GM12878 (cell line): ENCODE data around the gene ABCD3. TPM values are rescaled to one million over a fixed set of nuclear protein-coding genes. Genes with fewer than 3 reads are reported as not detected.

Experiments
- ATAC-seq: fragments of 200-7000 bp; cut with Tn5 transposase; 3 replicates; pipeline ENCODE4 v1.9.1; 2020; ENCODE audit warnings: mild to moderate bottlenecking, moderate library complexity
- BruUV-seq: library from RNA; stranded (reverse); fragments of 400-500 nt; replicated peaks from 2 replicates; lab custom pipeline; 2021; lab: Mats Ljungman, UMichigan
- CTCF ChIA-PET: fragments of 300-600 bp; sonication (Branson Sonifier 250); formaldehyde crosslinking; extraction: SDS; loops from one replicate; lab custom pipeline; 2021; ENCODE audit warnings: inconsistent platforms; lab: Yijun Ruan, JAX
- POLR2A ChIA-PET: fragments of 350-600 bp; formaldehyde crosslinking; extraction: SDS; loops from one replicate; lab custom pipeline; 2021; ENCODE audit warnings: inconsistent platforms; lab: Charles Lee
- RAD21 ChIA-PET: fragments of 300-600 bp; sonication (Branson Sonifier 250); formaldehyde crosslinking; loops from one replicate; lab custom pipeline; 2023; ENCODE audit warnings: antibody characterized with exemption; ENCODE audit not compliant: unreplicated experiment; lab: Charles Lee
- SMC1A ChIA-PET: fragments of 300-600 bp; sonication (Branson Sonifier 250); formaldehyde crosslinking; loops from one replicate; lab custom pipeline; 2023; ENCODE audit not compliant: unreplicated experiment, uncharacterized antibody; lab: Charles Lee
- DNase-seq: peaks from one replicate; pipeline ENCODE4 v3.0.0-alpha.2; 2011; ENCODE audit warnings: low read depth, low spot score
- FAIRE-seq: peaks from 3 replicates; lab custom pipeline; 2011; peaks lifted over from hg19 to GRCh38; lab: Jason Lieb, UNC
- H2AFZ ChIP-seq: 2 replicates; pipeline ENCODE4 v1.6.0; 2011; ENCODE audit warnings: low read depth, low read length, control low read depth; ENCODE audit not compliant: control insufficient read depth
- H3K27ac ChIP-seq: 2 replicates; pipeline ENCODE4 v1.5.1; 2011; ENCODE audit warnings: control low read depth; ENCODE audit not compliant: control insufficient read depth, insufficient read depth
- H3K27me3 ChIP-seq, 2 experiments: replicated peaks in 1 of 2; 2 replicates each; pipeline versions ENCODE4 v1.6.0 to v1.6.1; 2011; ENCODE audit warnings: low read length in 1 of 2; ENCODE audit not compliant: control insufficient read depth in 2 of 2, insufficient read depth in 2 of 2
- H3K36me3 ChIP-seq, 2 experiments: 2 replicates each; pipeline ENCODE4 v1.5.1; 2011; ENCODE audit warnings: low read length in 1 of 2; ENCODE audit not compliant: control insufficient read depth in 2 of 2, insufficient read depth in 2 of 2
- H3K4me1 ChIP-seq: 2 replicates; pipeline ENCODE4 v1.6.1; 2011; ENCODE audit warnings: mild to moderate bottlenecking, low read length, moderate library complexity, mixed read lengths; ENCODE audit not compliant: control insufficient read depth, insufficient read depth
- H3K4me2 ChIP-seq: 2 replicates; pipeline ENCODE4 v1.6.0; 2011; ENCODE audit warnings: control low read depth; ENCODE audit not compliant: control insufficient read depth, insufficient read depth
- H3K4me3 ChIP-seq: fragments of 200-600 bp; sonication (generic); 2 replicates; pipeline ENCODE4 v1.5.1; 2016
- H3K79me2 ChIP-seq: 2 replicates; pipeline ENCODE4 v1.6.0; 2011; ENCODE audit warnings: low read length; ENCODE audit not compliant: control insufficient read depth, insufficient read depth
- H3K9ac ChIP-seq: 2 replicates; pipeline ENCODE4 v1.8.0; 2011; ENCODE audit warnings: low read length, control low read depth, mixed read lengths; ENCODE audit not compliant: control insufficient read depth, insufficient read depth
- H3K9me3 ChIP-seq: replicated peaks from 3 replicates; pipeline ENCODE4 v1.5.1; 2011; ENCODE audit warnings: mild to moderate bottlenecking, low read length; ENCODE audit not compliant: control insufficient read depth, insufficient read depth
- H4K20me1 ChIP-seq: 2 replicates; pipeline ENCODE4 v1.6.0; 2011; ENCODE audit not compliant: control insufficient read depth, insufficient read depth
- CBFB ChIP-seq: IDR thresholded peaks from 2 replicates; pipeline ENCODE4 v1.6.1; 2016; ENCODE audit warnings: antibody characterized with exemption, low read depth
- IKZF2 ChIP-seq, 2 experiments: fragments of 450-650 bp; IDR thresholded peaks; 2 replicates each; pipeline ENCODE4 v1.6.1; 2017; ENCODE audit warnings: mild to moderate bottlenecking in 2 of 2, moderate library complexity in 2 of 2
- IRF4 ChIP-seq: IDR thresholded peaks from 2 replicates; pipeline ENCODE4 v1.6.1; 2011; ENCODE audit warnings: low read depth, low read length
- MYC ChIP-seq: IDR thresholded peaks from 2 replicates; pipeline ENCODE4 v1.6.1; 2011; ENCODE audit warnings: mild to moderate bottlenecking, low read length, moderate library complexity, inconsistent platforms; ENCODE audit not compliant: insufficient read depth, insufficient replicate concordance, insufficient read length, severe bottlenecking
- RAD21 ChIP-seq: IDR thresholded peaks from 2 replicates; pipeline ENCODE4 v1.6.1; 2011; ENCODE audit warnings: mild to moderate bottlenecking, low read depth, low read length, moderate library complexity; ENCODE audit not compliant: insufficient read depth
- SRF ChIP-seq, 2 experiments: IDR thresholded peaks; 2 replicates each; pipeline ENCODE4 v1.6.1; 2011; ENCODE audit warnings: low read depth in 2 of 2, low read length in 2 of 2, mild to moderate bottlenecking in 1 of 2, moderate library complexity in 1 of 2
- WRNIP1 ChIP-seq: IDR thresholded peaks from 2 replicates; pipeline ENCODE4 v1.6.1; 2011; ENCODE audit warnings: low read depth, low read length, improper control_type of control experiment, borderline replicate concordance
- ZBTB40 ChIP-seq: fragments of 450-650 bp; IDR thresholded peaks from 2 replicates; pipeline ENCODE4 v1.6.1; 2016; ENCODE audit warnings: mild to moderate bottlenecking, moderate library complexity, borderline replicate concordance
- ZNF274 ChIP-seq: IDR thresholded peaks from one replicate; pipeline ENCODE4 v1.8.0; 2011; ENCODE audit not compliant: insufficient read length, insufficient read depth
- ZNF384 ChIP-seq: IDR thresholded peaks from 2 replicates; pipeline ENCODE4 v1.6.1; 2012; ENCODE audit warnings: low read depth, mild to moderate bottlenecking, low read length, improper control_type of control experiment, borderline replicate concordance
- WGBS: methylation state at CpG from one replicate; pipeline ENCODE4 v1.1.6; 2016; ENCODE audit warnings: low lambda C conversion rate; ENCODE audit not compliant: insufficient replicate concordance, insufficient coverage; ENCODE audit errors: missing lambda C conversion rate; 5-methylcytosine and 5-hydroxymethylcytosine counted together
- in situ Hi-C: fragments of 300-500 bp; cut with MboI; formaldehyde crosslinking; loops from 9 replicates; pipeline ENCODE4 v1.14.3; 2018; ENCODE audit warnings: mixed read lengths
- intact Hi-C: fragments of 100-400 bp; cut with micrococcal nuclease; formaldehyde crosslinking; loops from one replicate; pipeline ENCODE4 v1.14.2; 2022; ENCODE audit not compliant: unreplicated experiment
- polyA plus RNA-seq, 11 experiments: library from polyadenylated mRNA; depleted of rRNA in 4 of 11; unstranded in 6 of 11; stranded (reverse) in 5 of 11; fragments of >200 nt; fragmentation: Nextera tagmentation in 4 of 11; fragmentation: Illumina TruSeq in 1 of 11; extraction: Ambion mirVana in 4 of 11; extraction: Trizol in 1 of 11; gene quantifications; 1 replicate in 1 of 11; 2 replicates in 10 of 11; pipeline versions ENCODE4 v1.2.1 to v1.2.3, GENCODE V29; 2011 to 2016; ENCODE audit warnings: inconsistent platforms in 2 of 11, missing spikeins in 2 of 11, low read depth in 1 of 11
- total RNA-seq, 4 experiments: library from RNA; depleted of rRNA in 3 of 4; stranded (reverse); fragments of >200 nt in 3 of 4; fragmentation: Illumina TruSeq in 1 of 4; extraction: Trizol in 1 of 4; gene quantifications; 2 replicates each; pipeline versions ENCODE4 v1.2.1 to v1.2.3, GENCODE V29; 2013 to 2021
- TF ChIP-seq, protein P1 (sequence below): fragments of 450-650 bp; formaldehyde crosslinking; IDR thresholded peaks from 2 replicates; pipeline ENCODE4 v1.4.0; 2020; ENCODE audit warnings: mild to moderate bottlenecking, moderate library complexity
- TF ChIP-seq, protein P2 (sequence below): fragments of 450-650 bp; IDR thresholded peaks from 2 replicates; pipeline ENCODE4 v1.6.1; 2014; ENCODE audit warnings: mild to moderate bottlenecking
- TF ChIP-seq, protein P3 (sequence below): fragments of 450-650 bp; IDR thresholded peaks from 2 replicates; pipeline ENCODE4 v1.6.1; 2017; ENCODE audit warnings: mild to moderate bottlenecking, low read depth, inconsistent platforms; ENCODE audit not compliant: poor library complexity, severe bottlenecking

ABCD3 gene
- total and polyA plus RNA-seq, 10 of the 15 experiments (the other 5 are each of a cell fraction or from before 2014, with no cell fraction given): 15.1 to 40.2 (median 24.1) TPM

GRCh38 chr1:94560333-94560732 is 142.1 kb downstream of the ABCD3 start:
- ChIA-PET CTCF (interaction anchor here (0.9 kb wide), 2 partner anchors 38 to 79 kb away, joined by 3 to 4 read pairs; no protein-coding TSS in a partner anchor), POLR2A (no interaction called here), SMC1A (interaction anchor here (0.6 to 1.3 kb wide), 4 partner anchors 14 to 246 kb away, joined by 3 to 6 read pairs (median 3); partner anchors contain the start of gene F3), RAD21 (no interaction called here)
- Histone ChIP-seq H3K4me3 (no peak overlapping the region), H3K27me3 (peaks cover 0 to 1% of the 10 kb centered on the region in 2 experiments; a peak in 1 of 4 replicates), H3K27ac (no peak overlapping the region), H4K20me1 (no peaks in the 10 kb centered on the region), H3K4me2 (no peak overlapping the region), H3K9ac (no peak overlapping the region), H3K36me3 (no peaks in the 10 kb centered on the region), H2AFZ (no peak overlapping the region), H3K9me3 (no peaks in the 10 kb centered on the region), H3K4me1 (no peaks in the 10 kb centered on the region), H3K79me2 (no peaks in the 10 kb centered on the region)
- WGBS: 46% methylated on average over 1 of the region's 1 CpG
- ATAC-seq (no peak), FAIRE-seq (no peak), DNase-seq (no peak)
- intact Hi-C loops (no loop called here), in situ Hi-C loops (no loop called here)
- no TSS peak for BruUV-seq
- TF ChIP-seq, protein P1, sequence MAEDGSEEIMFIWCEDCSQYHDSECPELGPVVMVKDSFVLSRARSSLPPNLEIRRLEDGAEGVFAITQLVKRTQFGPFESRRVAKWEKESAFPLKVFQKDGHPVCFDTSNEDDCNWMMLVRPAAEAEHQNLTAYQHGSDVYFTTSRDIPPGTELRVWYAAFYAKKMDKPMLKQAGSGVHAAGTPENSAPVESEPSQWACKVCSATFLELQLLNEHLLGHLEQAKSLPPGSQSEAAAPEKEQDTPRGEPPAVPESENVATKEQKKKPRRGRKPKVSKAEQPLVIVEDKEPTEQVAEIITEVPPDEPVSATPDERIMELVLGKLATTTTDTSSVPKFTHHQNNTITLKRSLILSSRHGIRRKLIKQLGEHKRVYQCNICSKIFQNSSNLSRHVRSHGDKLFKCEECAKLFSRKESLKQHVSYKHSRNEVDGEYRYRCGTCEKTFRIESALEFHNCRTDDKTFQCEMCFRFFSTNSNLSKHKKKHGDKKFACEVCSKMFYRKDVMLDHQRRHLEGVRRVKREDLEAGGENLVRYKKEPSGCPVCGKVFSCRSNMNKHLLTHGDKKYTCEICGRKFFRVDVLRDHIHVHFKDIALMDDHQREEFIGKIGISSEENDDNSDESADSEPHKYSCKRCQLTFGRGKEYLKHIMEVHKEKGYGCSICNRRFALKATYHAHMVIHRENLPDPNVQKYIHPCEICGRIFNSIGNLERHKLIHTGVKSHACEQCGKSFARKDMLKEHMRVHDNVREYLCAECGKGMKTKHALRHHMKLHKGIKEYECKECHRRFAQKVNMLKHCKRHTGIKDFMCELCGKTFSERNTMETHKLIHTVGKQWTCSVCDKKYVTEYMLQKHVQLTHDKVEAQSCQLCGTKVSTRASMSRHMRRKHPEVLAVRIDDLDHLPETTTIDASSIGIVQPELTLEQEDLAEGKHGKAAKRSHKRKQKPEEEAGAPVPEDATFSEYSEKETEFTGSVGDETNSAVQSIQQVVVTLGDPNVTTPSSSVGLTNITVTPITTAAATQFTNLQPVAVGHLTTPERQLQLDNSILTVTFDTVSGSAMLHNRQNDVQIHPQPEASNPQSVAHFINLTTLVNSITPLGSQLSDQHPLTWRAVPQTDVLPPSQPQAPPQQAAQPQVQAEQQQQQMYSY: no peak
- TF ChIP-seq, protein P2, sequence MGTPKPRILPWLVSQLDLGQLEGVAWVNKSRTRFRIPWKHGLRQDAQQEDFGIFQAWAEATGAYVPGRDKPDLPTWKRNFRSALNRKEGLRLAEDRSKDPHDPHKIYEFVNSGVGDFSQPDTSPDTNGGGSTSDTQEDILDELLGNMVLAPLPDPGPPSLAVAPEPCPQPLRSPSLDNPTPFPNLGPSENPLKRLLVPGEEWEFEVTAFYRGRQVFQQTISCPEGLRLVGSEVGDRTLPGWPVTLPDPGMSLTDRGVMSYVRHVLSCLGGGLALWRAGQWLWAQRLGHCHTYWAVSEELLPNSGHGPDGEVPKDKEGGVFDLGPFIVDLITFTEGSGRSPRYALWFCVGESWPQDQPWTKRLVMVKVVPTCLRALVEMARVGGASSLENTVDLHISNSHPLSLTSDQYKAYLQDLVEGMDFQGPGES: no peak
- TF ChIP-seq IRF4 (no peak), RAD21 (no peak), ZNF274 (no peak), ZBTB40 (no peak), MYC (no peak), SRF (IDR thresholded peaks at IDR 0.05; ENCODE audit: low read depth in 2 of 2, low read length in 2 of 2) (no peak), IKZF2 (IDR thresholded peaks at IDR 0.05) (no peak), WRNIP1 (no peak), ZNF384 (no peak), CBFB (no peak)
- TF ChIP-seq, protein P3, sequence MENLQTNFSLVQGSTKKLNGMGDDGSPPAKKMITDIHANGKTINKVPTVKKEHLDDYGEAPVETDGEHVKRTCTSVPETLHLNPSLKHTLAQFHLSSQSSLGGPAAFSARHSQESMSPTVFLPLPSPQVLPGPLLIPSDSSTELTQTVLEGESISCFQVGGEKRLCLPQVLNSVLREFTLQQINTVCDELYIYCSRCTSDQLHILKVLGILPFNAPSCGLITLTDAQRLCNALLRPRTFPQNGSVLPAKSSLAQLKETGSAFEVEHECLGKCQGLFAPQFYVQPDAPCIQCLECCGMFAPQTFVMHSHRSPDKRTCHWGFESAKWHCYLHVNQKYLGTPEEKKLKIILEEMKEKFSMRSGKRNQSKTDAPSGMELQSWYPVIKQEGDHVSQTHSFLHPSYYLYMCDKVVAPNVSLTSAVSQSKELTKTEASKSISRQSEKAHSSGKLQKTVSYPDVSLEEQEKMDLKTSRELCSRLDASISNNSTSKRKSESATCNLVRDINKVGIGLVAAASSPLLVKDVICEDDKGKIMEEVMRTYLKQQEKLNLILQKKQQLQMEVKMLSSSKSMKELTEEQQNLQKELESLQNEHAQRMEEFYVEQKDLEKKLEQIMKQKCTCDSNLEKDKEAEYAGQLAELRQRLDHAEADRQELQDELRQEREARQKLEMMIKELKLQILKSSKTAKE: no peak
